NB4 (cell line): ENCODE measurements around the gene CDX2.
A peak's percentile ranks its signal among the peaks of the same experiment; 100 is the strongest.
"Not testable (repeated sequence)": the region's sequence is repeated elsewhere in the genome, so short reads cannot be mapped to it uniquely, and the experiment has no call there.

Experiments used
- DNase-seq: peaks from one replicate; pipeline ENCODE4 v3.0.0; 2010; ENCODE audit warnings: low read depth
- H3K4me3 ChIP-seq: one replicate; pipeline ENCODE4 v1.5.1; 2011; ENCODE audit warnings: mild to moderate bottlenecking, low read depth, low read length, moderate library complexity
- MYC ChIP-seq: IDR thresholded peaks from 2 replicates; pipeline ENCODE4 v1.6.1; 2011; ENCODE audit warnings: low read depth, low read length
- POLR2A ChIP-seq: IDR thresholded peaks from 2 replicates; pipeline ENCODE4 v1.6.1; 2011; ENCODE audit warnings: mild to moderate bottlenecking; ENCODE audit not compliant: insufficient read length; ENCODE audit errors: extremely low read depth
- TF ChIP-seq, protein P1 (sequence below): IDR thresholded peaks from one replicate; pipeline ENCODE4 v1.5.1; 2012; ENCODE audit warnings: low read depth, low read length
- TF ChIP-seq, protein P2 (sequence below): IDR thresholded peaks from 2 replicates; pipeline ENCODE4 v1.6.1; 2011; ENCODE audit warnings: low read depth, low read length

CDX2 gene

DNA sequence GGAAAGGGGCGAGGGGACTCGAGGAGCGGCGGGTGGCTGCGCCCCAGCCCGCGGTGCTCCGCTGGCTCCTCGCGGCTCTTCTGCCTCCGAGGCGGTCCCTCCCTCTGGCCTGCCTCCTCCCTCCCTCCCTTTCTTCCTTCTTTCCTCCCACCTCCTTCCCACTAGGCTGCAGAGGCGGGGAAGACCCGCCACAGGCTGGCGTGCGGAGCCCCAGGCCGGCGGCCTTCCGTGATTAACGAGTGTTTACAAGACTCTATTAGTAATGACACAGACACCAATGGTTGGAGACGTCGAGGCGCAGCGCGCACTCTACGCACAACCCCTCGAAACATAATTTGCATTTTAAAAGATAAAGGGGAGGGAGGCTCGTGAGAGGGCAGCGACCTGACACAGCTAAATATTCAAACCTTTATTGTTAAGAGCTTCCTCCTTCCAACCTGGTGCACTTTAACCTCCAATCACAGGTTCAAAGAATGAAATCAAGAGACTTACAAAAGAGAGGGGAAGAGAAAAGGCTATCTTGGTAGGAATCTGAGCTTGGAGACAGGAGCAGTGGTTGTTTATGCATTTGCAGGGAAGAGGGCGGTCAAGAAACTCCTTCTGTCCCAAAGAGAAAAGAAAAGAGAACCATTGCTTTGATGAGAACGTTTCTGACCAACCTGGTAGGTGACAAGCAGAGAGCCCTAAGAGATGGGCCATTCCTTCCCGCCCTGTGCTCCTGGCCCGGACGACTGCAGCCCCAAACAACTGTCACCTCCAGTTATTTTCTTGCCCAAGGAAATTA lies at the start of gene CDX2:
CDX2 (minus strand) TSS at position 234 of the 784 bp plus-strand sequence. CDS start 309 bp downstream, outside the sequence.
- peak; percentile 50 for DNase-seq
- TF ChIP-seq POLR2A: peak; percentile 40
- TF ChIP-seq, protein P1, sequence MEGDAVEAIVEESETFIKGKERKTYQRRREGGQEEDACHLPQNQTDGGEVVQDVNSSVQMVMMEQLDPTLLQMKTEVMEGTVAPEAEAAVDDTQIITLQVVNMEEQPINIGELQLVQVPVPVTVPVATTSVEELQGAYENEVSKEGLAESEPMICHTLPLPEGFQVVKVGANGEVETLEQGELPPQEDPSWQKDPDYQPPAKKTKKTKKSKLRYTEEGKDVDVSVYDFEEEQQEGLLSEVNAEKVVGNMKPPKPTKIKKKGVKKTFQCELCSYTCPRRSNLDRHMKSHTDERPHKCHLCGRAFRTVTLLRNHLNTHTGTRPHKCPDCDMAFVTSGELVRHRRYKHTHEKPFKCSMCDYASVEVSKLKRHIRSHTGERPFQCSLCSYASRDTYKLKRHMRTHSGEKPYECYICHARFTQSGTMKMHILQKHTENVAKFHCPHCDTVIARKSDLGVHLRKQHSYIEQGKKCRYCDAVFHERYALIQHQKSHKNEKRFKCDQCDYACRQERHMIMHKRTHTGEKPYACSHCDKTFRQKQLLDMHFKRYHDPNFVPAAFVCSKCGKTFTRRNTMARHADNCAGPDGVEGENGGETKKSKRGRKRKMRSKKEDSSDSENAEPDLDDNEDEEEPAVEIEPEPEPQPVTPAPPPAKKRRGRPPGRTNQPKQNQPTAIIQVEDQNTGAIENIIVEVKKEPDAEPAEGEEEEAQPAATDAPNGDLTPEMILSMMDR: no peak
- H3K4me3 ChIP-seq: peak within 1 kb of the TSS; percentile 48

DNA sequence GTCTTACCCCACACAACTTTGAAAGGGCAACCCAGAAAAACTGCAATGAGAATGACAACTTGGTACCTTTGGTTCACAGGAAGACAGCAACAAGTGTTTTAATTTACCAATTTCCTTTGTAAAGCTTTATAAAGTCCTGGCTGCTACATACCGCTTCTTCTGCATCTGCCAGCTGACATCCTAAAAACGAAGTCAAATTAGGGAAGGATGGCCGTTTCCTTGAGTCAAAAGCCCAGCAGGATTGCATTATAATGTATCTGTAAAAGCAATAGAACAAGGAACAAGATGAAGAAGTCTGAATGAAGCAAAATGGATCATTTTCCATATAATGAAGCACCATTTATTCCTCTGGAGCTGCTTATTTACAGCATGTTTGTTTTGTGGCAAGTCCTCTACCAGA lies 45.2 kb upstream of the CDX2 start:
- H3K4me3 ChIP-seq: no peak overlapping the region
- TF ChIP-seq, protein P1: no peak
- no peak for TF ChIP-seq POLR2A
- TF ChIP-seq MYC: no peak
- TF ChIP-seq, protein P2, sequence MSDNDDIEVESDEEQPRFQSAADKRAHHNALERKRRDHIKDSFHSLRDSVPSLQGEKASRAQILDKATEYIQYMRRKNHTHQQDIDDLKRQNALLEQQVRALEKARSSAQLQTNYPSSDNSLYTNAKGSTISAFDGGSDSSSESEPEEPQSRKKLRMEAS: no peak
- DNase-seq: no peak

GRCh38 chr13:28013482-28013881 lies 44.4 kb upstream of the CDX2 start:
- TF ChIP-seq POLR2A (no peak), MYC (no peak)
- TF ChIP-seq, protein P1: no peak
- no peak overlapping the region for H3K4me3 ChIP-seq
- DNase-seq: no peak

GRCh38 chr13:28012896-28013295 lies 43.8 kb upstream of the CDX2 start:
- no peak for DNase-seq
- H3K4me3 ChIP-seq: no peak overlapping the region
- TF ChIP-seq, protein P2: no peak

- no peak for DNase-seq
- TF ChIP-seq, protein P2: no peak
- TF ChIP-seq, protein P1: no peak
- TF ChIP-seq POLR2A (no peak), MYC (no peak)
- H3K4me3 ChIP-seq: no peak overlapping the region
Observed at GRCh38 chr13:28012383-28012782, 43.3 kb upstream of the CDX2 start.

GRCh38 chr13:28010046-28010445 lies 40.9 kb upstream of the CDX2 start:
- TF ChIP-seq MYC (no peak), POLR2A (no peak)
- TF ChIP-seq, protein P2: no peak
- TF ChIP-seq, protein P1: no peak
- H3K4me3 ChIP-seq: no peak overlapping the region
- DNase-seq: no peak

DNA sequence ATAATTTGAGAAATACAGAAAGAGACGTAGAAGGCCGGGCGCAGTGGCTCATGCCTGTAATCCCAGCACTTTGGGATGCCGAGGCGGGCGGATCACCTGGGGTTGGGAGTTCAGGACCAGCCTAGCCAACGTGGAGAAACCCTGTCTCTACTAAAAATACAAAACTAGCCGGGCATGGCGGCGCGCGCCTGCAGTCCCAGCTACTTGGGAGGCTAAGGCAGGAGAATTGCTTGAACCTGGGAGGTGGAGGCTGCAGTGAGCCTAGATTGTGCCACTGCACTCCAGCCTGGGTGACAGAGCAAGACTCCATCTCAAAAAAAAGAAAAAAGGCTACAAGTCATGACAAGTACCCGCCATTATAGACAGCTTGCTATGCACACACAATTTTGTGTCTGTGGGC lies 35.9 kb upstream of the CDX2 start:
- DNase-seq, H3K4me3 ChIP-seq: not testable (repeated sequence)
